Fibroblast of skin of back (primary cell): ENCODE results near the gene PNMA1. TPM values are rescaled to one million over a fixed set of nuclear protein-coding genes. Genes with fewer than 3 reads are reported as not detected.

ENCODE experiments used
- DNase-seq: peaks from one replicate; pipeline ENCODE4 v3.0.0-alpha.2; 2013
- polyA plus RNA-seq, 2 experiments: library from polyadenylated mRNA; unstranded; fragments of 120-200 nt; gene quantifications; one replicate each; pipeline ENCODE4 v1.2.1, GENCODE V29; 2013; ENCODE audit not compliant: insufficient read length in 2 of 2

PNMA1 gene, protein sequence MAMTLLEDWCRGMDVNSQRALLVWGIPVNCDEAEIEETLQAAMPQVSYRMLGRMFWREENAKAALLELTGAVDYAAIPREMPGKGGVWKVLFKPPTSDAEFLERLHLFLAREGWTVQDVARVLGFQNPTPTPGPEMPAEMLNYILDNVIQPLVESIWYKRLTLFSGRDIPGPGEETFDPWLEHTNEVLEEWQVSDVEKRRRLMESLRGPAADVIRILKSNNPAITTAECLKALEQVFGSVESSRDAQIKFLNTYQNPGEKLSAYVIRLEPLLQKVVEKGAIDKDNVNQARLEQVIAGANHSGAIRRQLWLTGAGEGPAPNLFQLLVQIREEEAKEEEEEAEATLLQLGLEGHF
- polyA plus RNA-seq (2013, experiment 1 of 2; ENCODE audit: insufficient read length) = 58.2 TPM
- 44.6 TPM for polyA plus RNA-seq (2013, experiment 2 of 2; ENCODE audit: insufficient read length)

DNA sequence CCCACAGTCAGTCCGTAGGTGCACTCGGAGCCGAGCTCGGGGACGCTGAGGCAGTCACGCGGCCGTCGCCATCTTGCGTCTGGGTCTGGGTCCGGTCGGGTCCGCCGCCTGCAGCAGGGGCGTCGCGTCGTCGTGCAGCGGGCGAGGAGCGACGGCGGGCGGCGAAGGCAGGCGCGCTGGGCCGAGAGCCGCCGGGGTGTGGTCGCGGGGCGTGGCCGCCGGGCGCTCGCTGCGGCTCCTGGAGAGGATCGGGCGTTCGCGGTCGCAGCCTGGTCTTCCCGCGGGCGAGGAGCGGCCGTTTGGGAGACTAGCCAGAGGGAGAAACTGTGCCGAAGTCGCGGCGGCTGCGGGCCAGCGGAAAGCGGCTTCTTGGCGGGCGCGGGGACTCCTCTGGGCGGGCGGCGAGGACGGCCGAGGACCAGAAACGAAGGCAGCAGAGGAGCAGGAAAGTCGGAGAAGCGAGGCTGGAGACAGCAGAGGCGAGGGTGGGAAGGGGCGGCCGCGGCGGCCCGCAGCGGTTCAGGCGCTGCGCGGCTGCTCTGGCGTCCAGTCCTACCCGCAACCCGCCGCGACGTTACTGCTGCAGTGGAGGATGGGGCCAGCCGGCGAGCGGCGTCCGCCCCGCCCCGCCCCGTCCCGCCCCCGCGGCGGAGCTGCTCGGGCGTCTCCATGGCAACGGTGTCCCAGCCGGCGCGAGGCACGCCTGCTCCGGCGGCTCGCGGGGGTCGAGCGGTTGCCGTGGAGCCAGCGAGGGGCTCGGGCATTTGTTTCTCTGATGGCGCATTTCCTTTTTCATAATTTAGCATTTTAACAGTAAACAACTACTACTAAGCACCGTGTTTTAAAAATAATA is at the start of gene PNMA1:
PNMA1 (minus strand) TSS at position 582 of the 853 bp plus-strand sequence. CDS start 745 bp downstream, outside the sequence.
- DNase-seq = peak; percentile 82

- DNase-seq = no peak
These were observed 49.2 kb upstream of the PNMA1 start for GRCh38 chr14:73763396-73763795.

DNA sequence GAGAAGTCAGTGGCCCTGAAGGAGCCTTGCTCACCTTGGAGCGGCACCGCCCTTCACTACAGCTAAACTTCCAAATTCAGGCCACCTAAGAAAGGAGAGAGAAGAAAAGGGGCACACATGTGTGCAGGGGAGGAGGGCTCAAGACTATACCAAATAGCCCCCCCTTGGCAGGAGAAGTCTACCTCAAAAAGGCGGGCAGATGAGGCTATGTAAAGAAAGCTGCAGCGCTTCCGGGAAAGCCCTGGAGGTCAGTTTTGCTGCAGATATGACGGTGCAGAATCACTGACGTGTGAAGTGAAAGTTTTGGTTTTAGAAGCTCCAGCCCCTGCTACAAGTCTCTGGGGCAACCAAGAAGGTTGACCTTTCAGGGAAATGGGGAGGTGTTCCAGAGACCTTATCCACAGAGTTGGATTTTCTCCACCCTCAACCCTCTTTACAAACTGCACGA is 48.2 kb upstream of the PNMA1 start:
- no peak for DNase-seq

- DNase-seq = no peak
These were observed 47.6 kb upstream of the PNMA1 start for GRCh38 chr14:73761618-73762355.

GRCh38 chr14:73760598-73761586 is 46.7 kb upstream of the PNMA1 start:
- no peak for DNase-seq

GRCh38 chr14:73759714-73760597 is 45.8 kb upstream of the PNMA1 start:
- DNase-seq = peak; percentile 99

GRCh38 chr14:73759183-73759713 is 45.1 kb upstream of the PNMA1 start:
- peak; percentile 74 for DNase-seq

- peak; percentile 60 for DNase-seq
These were observed 44.4 kb upstream of the PNMA1 start for GRCh38 chr14:73758392-73759182.

GRCh38 chr14:73757876-73758391 is 43.8 kb upstream of the PNMA1 start:
- DNase-seq = no peak

- no peak for DNase-seq
These were observed 43.2 kb upstream of the PNMA1 start for GRCh38 chr14:73757381-73757780.

- no peak for DNase-seq
These were observed 41.3 kb upstream of the PNMA1 start for GRCh38 chr14:73755434-73756014.

- peak; percentile 66 for DNase-seq
These were observed 40.8 kb upstream of the PNMA1 start for GRCh38 chr14:73754911-73755360.

GRCh38 chr14:73753887-73754795 is 40.0 kb upstream of the PNMA1 start:
- no peak for DNase-seq

GRCh38 chr14:73753124-73753886 is 39.1 kb upstream of the PNMA1 start:
- no peak for DNase-seq

GRCh38 chr14:73752297-73752992 is 38.3 kb upstream of the PNMA1 start:
- DNase-seq = peak; percentile 75

DNA sequence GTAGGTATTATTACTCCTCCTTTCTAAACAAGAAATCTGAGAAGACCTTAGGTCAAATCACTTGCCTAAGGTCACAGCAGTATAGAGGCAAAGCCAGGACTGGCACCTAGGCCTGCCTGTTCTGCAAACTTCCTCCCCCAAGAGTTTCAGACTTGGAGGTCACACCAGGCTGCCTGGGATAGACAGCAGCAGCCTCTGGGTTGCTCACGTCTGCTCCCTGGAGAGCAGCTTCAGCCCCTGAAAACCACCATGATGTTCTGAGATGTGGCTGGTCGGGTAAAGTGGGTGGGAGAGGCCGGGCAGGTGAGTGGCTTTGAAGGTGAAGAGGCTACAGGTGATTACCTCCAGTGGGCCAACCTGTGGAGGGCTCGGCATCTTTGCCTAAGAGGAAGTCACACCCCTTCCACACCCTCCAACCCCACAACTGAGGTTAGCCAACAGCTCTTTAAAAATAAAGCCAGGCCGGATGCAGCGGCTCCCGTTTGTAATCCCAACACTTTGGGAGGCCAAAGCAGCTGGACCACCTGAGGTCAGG is 37.0 kb upstream of the PNMA1 start:
- DNase-seq = no peak
